Liver (tissue), 9 donors: ENCODE data around the gene ATP8B3. TPM values are rescaled to one million over a fixed set of nuclear protein-coding genes. Genes with fewer than 3 reads are reported as not detected.

Experiments used
- DNase-seq: peaks from one replicate; pipeline ENCODE4 v3.0.0-alpha.2; 2017; ENCODE audit warnings: low spot score
- H3K27ac ChIP-seq, 2 donors: one replicate each; pipeline ENCODE4 v1.7.0; 2013; ENCODE audit warnings: inconsistent platforms in 2 of 2, low read length in 2 of 2, control low read depth in 1 of 2, low read depth in 1 of 2, mild to moderate bottlenecking in 1 of 2
- H3K27me3 ChIP-seq, 4 donors: one replicate each; pipeline versions ENCODE4 v1.6.1 to v1.7.0; 2013; ENCODE audit warnings: low read length in 3 of 4, inconsistent platforms in 1 of 4, mild to moderate bottlenecking in 1 of 4, moderate library complexity in 1 of 4; ENCODE audit not compliant: control insufficient read depth in 4 of 4, insufficient read depth in 4 of 4
- H3K36me3 ChIP-seq, 4 donors: one replicate each; pipeline versions ENCODE4 v1.6.1 to v1.7.0; 2013; ENCODE audit warnings: low read length in 3 of 4, mild to moderate bottlenecking in 3 of 4, low read depth in 1 of 4, moderate library complexity in 1 of 4; ENCODE audit not compliant: control insufficient read depth in 4 of 4, insufficient read depth in 3 of 4
- H3K4me1 ChIP-seq, 4 donors: one replicate each; pipeline versions ENCODE4 v1.6.1 to v1.7.0; 2013; ENCODE audit warnings: low read length in 3 of 4, mild to moderate bottlenecking in 3 of 4, moderate library complexity in 1 of 4; ENCODE audit not compliant: control insufficient read depth in 4 of 4, insufficient read depth in 4 of 4
- H3K4me3 ChIP-seq, 3 donors: one replicate each; pipeline versions ENCODE4 v1.6.1 to v1.7.0; 2013; ENCODE audit warnings: low read length in 3 of 3, control low read depth in 1 of 3, low read depth in 1 of 3, mild to moderate bottlenecking in 1 of 3
- H3K9ac ChIP-seq, 2 donors: one replicate each; pipeline ENCODE4 v1.7.0; 2013; ENCODE audit warnings: low read length in 2 of 2, mild to moderate bottlenecking in 2 of 2, moderate library complexity in 2 of 2, control low read depth in 1 of 2, low read depth in 1 of 2
- H3K9me3 ChIP-seq, 4 donors: one replicate each; pipeline versions ENCODE4 v1.6.1 to v1.7.0; 2013; ENCODE audit warnings: low read length in 3 of 4; ENCODE audit not compliant: control insufficient read depth in 4 of 4
- CTCF ChIP-seq: fragments of 150-350 bp; IDR thresholded peaks from 2 replicates; pipeline ENCODE4 v1.5.1; 2017; ENCODE audit warnings: improper control_type of control experiment, low read depth, low read length; ENCODE audit not compliant: missing input control
- FOXA1 ChIP-seq: IDR thresholded peaks from 2 replicates; pipeline ENCODE4 v1.6.1; 2016; ENCODE audit warnings: antibody characterized with exemption
- FOXA2 ChIP-seq: IDR thresholded peaks from 2 replicates; pipeline ENCODE4 v1.6.1; 2016; ENCODE audit warnings: antibody characterized with exemption
- GABPA ChIP-seq, 2 donors: IDR thresholded peaks in 1 of 2; conservative IDR thresholded peaks in 1 of 2; 2 replicates each; pipeline ENCODE4 v1.6.1; 2016; ENCODE audit warnings: antibody characterized with exemption in 2 of 2, mild to moderate bottlenecking in 1 of 2, moderate library complexity in 1 of 2
- HNF4G ChIP-seq: IDR thresholded peaks from 2 replicates; pipeline ENCODE4 v1.6.1; 2016; ENCODE audit warnings: antibody characterized with exemption
- JUND ChIP-seq, 2 donors: IDR thresholded peaks; 2 replicates each; pipeline ENCODE4 v1.6.1; 2016; ENCODE audit warnings: antibody characterized with exemption in 2 of 2
- MAX ChIP-seq: IDR thresholded peaks from 2 replicates; pipeline ENCODE4 v1.6.1; 2016; ENCODE audit warnings: antibody characterized with exemption
- NR2F2 ChIP-seq: IDR thresholded peaks from 2 replicates; pipeline ENCODE4 v1.6.1; 2016; ENCODE audit warnings: antibody characterized with exemption
- RAD21 ChIP-seq, 2 donors: IDR thresholded peaks; 2 replicates each; pipeline ENCODE4 v1.6.1; 2016; ENCODE audit warnings: antibody characterized with exemption in 2 of 2, mild to moderate bottlenecking in 2 of 2
- REST ChIP-seq: IDR thresholded peaks from 2 replicates; pipeline ENCODE4 v1.6.1; 2016; ENCODE audit warnings: antibody characterized with exemption, mild to moderate bottlenecking
- RXRA ChIP-seq, 2 donors: IDR thresholded peaks; 2 replicates each; pipeline ENCODE4 v1.6.1; 2017 to 2018; ENCODE audit warnings: antibody characterized with exemption in 2 of 2, mild to moderate bottlenecking in 1 of 2
- SP1 ChIP-seq: IDR thresholded peaks from 2 replicates; pipeline ENCODE4 v1.6.1; 2018; ENCODE audit warnings: antibody characterized with exemption, mild to moderate bottlenecking
- TAF1 ChIP-seq: conservative IDR thresholded peaks from 2 replicates; pipeline ENCODE4 v1.6.1; 2016; ENCODE audit warnings: antibody characterized with exemption, mild to moderate bottlenecking
- YY1 ChIP-seq: IDR thresholded peaks from 2 replicates; pipeline ENCODE4 v1.6.1; 2016; ENCODE audit warnings: antibody characterized with exemption, mild to moderate bottlenecking
- whole genome bisulfite sequencing: extraction: QIAGEN DNeasy Blood & Tissue Kit; methylation state at CpG from one replicate; pipeline ENCODE4 v1.1.7; 2013; 5-methylcytosine and 5-hydroxymethylcytosine counted together
- polyA plus RNA-seq, 2 donors: library from polyadenylated mRNA; stranded (reverse) in 1 of 2; unstranded in 1 of 2; fragments of 200-250 nt in 1 of 2; fragments of >200 nt in 1 of 2; fragmentation: Nextera tagmentation in 1 of 2; extraction: Ambion mirVana in 1 of 2; gene quantifications; one replicate each; pipeline versions ENCODE4 v1.2.1 to v1.2.3, GENCODE V29; 2013 to 2015
- total RNA-seq, 2 donors: library from RNA; depleted of rRNA; stranded (reverse); fragments of >200 nt; gene quantifications; one replicate each; pipeline ENCODE4 v1.2.3, GENCODE V29; 2014
- donor health status: healthy.
- donor health status: healthy.
- donor health status: healthy.
- donor health status: healthy.
- donor health status: healthy.

The ATP8B3 gene
- total and polyA plus RNA-seq, 4 donors: 0.42 to 3.1 (median 0.52) TPM

- H3K9me3 ChIP-seq: no peaks in the 10 kb centered on the region
- no peak overlapping the region for H3K9ac ChIP-seq
- TF ChIP-seq RXRA (IDR thresholded peaks at IDR 0.05) (no peak), REST (no peak), TAF1 (no peak), FOXA2 (no peak), JUND (IDR thresholded peaks at IDR 0.05) (no peak), CTCF (no peak), MAX (no peak)
- H3K4me1 ChIP-seq: peaks cover 7 to 23% (median 14%) of the 10 kb centered on the region in 4 donors
- peaks cover 19 to 40% (median 32%) of the 10 kb centered on the region in 4 donors for H3K36me3 ChIP-seq
- 90% methylated on average over 8 of the region's 8 CpGs for WGBS
- no peak overlapping the region for H3K27ac ChIP-seq
- no peak for DNase-seq
- H3K27me3 ChIP-seq: no peaks in the 10 kb centered on the region
- H3K4me3 ChIP-seq: no peak overlapping the region
Measured at GRCh38 chr19:1823020-1823419, 10.9 kb upstream of the ATP8B3 start.

GRCh38 chr19:1822210-1822609, 10.1 kb upstream of the ATP8B3 start:
- WGBS: 93% methylated on average over 19 of the region's 19 CpGs
- Histone ChIP-seq H3K4me3 (no peak overlapping the region), H3K4me1 (peaks cover 7 to 15% (median 10%) of the 10 kb centered on the region in 4 donors), H3K9me3 (no peaks in the 10 kb centered on the region), H3K27ac (no peak overlapping the region), H3K36me3 (peaks cover 20 to 45% (median 31%) of the 10 kb centered on the region in 4 donors), H3K9ac (no peak overlapping the region), H3K27me3 (no peaks in the 10 kb centered on the region)
- no peak for DNase-seq
- TF ChIP-seq SP1: no peak
- TF ChIP-seq CTCF: no peak
- no peak for TF ChIP-seq REST
- no peak for TF ChIP-seq FOXA1
- no peak for TF ChIP-seq RAD21 (IDR thresholded peaks at IDR 0.05)
- no peak for TF ChIP-seq NR2F2
- TF ChIP-seq GABPA (IDR thresholded peaks at IDR 0.05 in 1 of 2, conservative IDR thresholded peaks at IDR 0.05 in 1 of 2): no peak
- TF ChIP-seq HNF4G: no peak
- TF ChIP-seq YY1: no peak
- TF ChIP-seq TAF1: no peak
